HepG2 (cell line): Measurements from ENCODE around the gene SCRG1. TPM values are rescaled to one million over a fixed set of nuclear protein-coding genes. Genes with fewer than 3 reads are reported as not detected.
A peak's percentile ranks its signal among the peaks of the same experiment; 100 is the strongest.

Source experiments
- AGO2 ChIP-seq: fragments of 200-400 bp; formaldehyde crosslinking; optimal IDR thresholded peaks from 2 replicates; pipeline ENCODE3; 2017; ENCODE audit warnings: mild to moderate bottlenecking, low read depth, low read length, moderate library complexity
- CHD4 ChIP-seq: fragments of 200-600 bp; sonication (generic); IDR thresholded peaks from 2 replicates; pipeline ENCODE4 v1.7.0; 2017; ENCODE audit warnings: mild to moderate bottlenecking, low read length, borderline replicate concordance
- HNF4G ChIP-seq, 2 experiments: sonication (generic) in 1 of 2; formaldehyde crosslinking in 1 of 2; IDR thresholded peaks; 2 replicates each; pipeline versions ENCODE4 v1.4.0 to v1.6.1; 2011 to 2020; ENCODE audit warnings: borderline replicate concordance in 2 of 2, low read depth in 2 of 2, mild to moderate bottlenecking in 2 of 2, low read length in 1 of 2, missing genetic modification reagents in 1 of 2, moderate library complexity in 1 of 2
- KDM5A ChIP-seq: fragments of 200-600 bp; sonication (generic); IDR thresholded peaks from 2 replicates; pipeline ENCODE4 v1.7.0; 2018; ENCODE audit warnings: antibody characterized with exemption, mild to moderate bottlenecking, low read length, borderline replicate concordance
- SIX4 ChIP-seq: sonication (generic); formaldehyde crosslinking; IDR thresholded peaks from 2 replicates; pipeline ENCODE4 v1.4.0; 2020; ENCODE audit warnings: missing genetic modification reagents
- SMAD1 ChIP-seq: sonication (generic); formaldehyde crosslinking; IDR thresholded peaks from 2 replicates; pipeline ENCODE4 v1.4.0; 2020; ENCODE audit warnings: missing genetic modification reagents, low read depth, mild to moderate bottlenecking, borderline replicate concordance
- YEATS4 ChIP-seq: sonication (generic); formaldehyde crosslinking; IDR thresholded peaks from 2 replicates; pipeline ENCODE4 v1.4.0; 2020; ENCODE audit warnings: missing genetic modification reagents, borderline replicate concordance
- ZEB1 ChIP-seq: IDR thresholded peaks from 2 replicates; pipeline ENCODE4 v1.6.1; 2012; ENCODE audit warnings: mild to moderate bottlenecking, low read depth, inconsistent platforms; ENCODE audit not compliant: insufficient replicate concordance
- ZFYVE20 ChIP-seq: sonication (generic); formaldehyde crosslinking; IDR thresholded peaks from 2 replicates; pipeline ENCODE4 v1.8.0; 2023; ENCODE audit warnings: low read depth, mild to moderate bottlenecking, moderate library complexity, missing genetic modification reagents, borderline replicate concordance
- ZNF17 ChIP-seq: sonication (generic); formaldehyde crosslinking; IDR thresholded peaks from 2 replicates; pipeline ENCODE4 v1.5.0; 2020; ENCODE audit warnings: mild to moderate bottlenecking, missing genetic modification reagents
- ZNF326 ChIP-seq: sonication (generic); formaldehyde crosslinking; IDR thresholded peaks from 2 replicates; pipeline ENCODE4 v1.4.0; 2020; ENCODE audit warnings: missing genetic modification reagents, borderline replicate concordance
- ZNF354B ChIP-seq: sonication (generic); formaldehyde crosslinking; IDR thresholded peaks from 2 replicates; pipeline ENCODE4 v1.8.0; 2022; ENCODE audit warnings: mild to moderate bottlenecking, missing genetic modification reagents
- ZNF383 ChIP-seq: sonication (generic); formaldehyde crosslinking; IDR thresholded peaks from 2 replicates; pipeline ENCODE4 v1.4.0; 2020; ENCODE audit warnings: missing genetic modification reagents, mild to moderate bottlenecking, borderline replicate concordance
- ZNF550 ChIP-seq: sonication (generic); formaldehyde crosslinking; IDR thresholded peaks from 2 replicates; pipeline ENCODE4 v1.4.0; 2020; ENCODE audit warnings: mild to moderate bottlenecking, missing genetic modification reagents, borderline replicate concordance
- ZNF556 ChIP-seq: sonication (generic); formaldehyde crosslinking; IDR thresholded peaks from 2 replicates; pipeline ENCODE4 v1.4.0; 2020; ENCODE audit warnings: mild to moderate bottlenecking, missing genetic modification reagents, borderline replicate concordance
- ZNF567 ChIP-seq: sonication (generic); formaldehyde crosslinking; IDR thresholded peaks from 2 replicates; pipeline ENCODE4 v1.8.1; 2023; ENCODE audit warnings: mild to moderate bottlenecking, missing genetic modification reagents, borderline replicate concordance
- ZNF652 ChIP-seq: IDR thresholded peaks from 2 replicates; pipeline ENCODE4 v1.6.1; 2016; ENCODE audit warnings: low read depth, borderline replicate concordance
- ZNF746 ChIP-seq: sonication (generic); formaldehyde crosslinking; IDR thresholded peaks from 2 replicates; pipeline ENCODE4 v1.8.0; 2022; ENCODE audit warnings: mild to moderate bottlenecking, missing genetic modification reagents
- polyA plus RNA-seq, 8 experiments: library from polyadenylated mRNA; depleted of rRNA in 3 of 8; stranded (reverse) in 7 of 8; unstranded in 1 of 8; fragments of >200 nt; fragmentation: Illumina TruSeq in 4 of 8; extraction: Trizol in 4 of 8; gene quantifications; 2 replicates each; pipeline versions ENCODE4 v1.2.1 to v1.2.3, GENCODE V29; 2011 to 2016; ENCODE audit warnings: low read depth in 4 of 8, missing spikeins in 1 of 8, mixed read lengths in 1 of 8; ENCODE audit not compliant: insufficient read depth in 1 of 8
- total RNA-seq, 5 experiments: library from RNA; depleted of rRNA; stranded (reverse); fragments of >200 nt; fragmentation: Illumina TruSeq; extraction: Trizol; gene quantifications; 2 replicates each; pipeline ENCODE4 v1.2.3, GENCODE V29; 2016; ENCODE audit warnings: low read depth in 1 of 5
- TF ChIP-seq, protein P1 (sequence below): sonication (generic); formaldehyde crosslinking; IDR thresholded peaks from 2 replicates; pipeline ENCODE4 v1.4.0; 2020; ENCODE audit warnings: missing genetic modification reagents, borderline replicate concordance
- TF ChIP-seq, protein P2 (sequence below): IDR thresholded peaks from 2 replicates; pipeline ENCODE4 v1.6.1; 2016; ENCODE audit warnings: missing compliant biosample characterization, missing genetic modification reagents, borderline replicate concordance
- TF ChIP-seq, protein P3 (sequence below): sonication (generic); formaldehyde crosslinking; IDR thresholded peaks from 2 replicates; pipeline ENCODE4 v1.4.0; 2020; ENCODE audit warnings: mild to moderate bottlenecking, missing genetic modification reagents
- TF ChIP-seq, protein P4 (sequence below): IDR thresholded peaks from 2 replicates; pipeline ENCODE4 v1.6.1; 2016; ENCODE audit warnings: missing genetic modification reagents, missing compliant biosample characterization

Gene SCRG1
- total and polyA plus RNA-seq, 2 of the 13 experiments (the other 11 are each of a cell fraction or from before 2014, with no cell fraction given), result not detected

DNA sequence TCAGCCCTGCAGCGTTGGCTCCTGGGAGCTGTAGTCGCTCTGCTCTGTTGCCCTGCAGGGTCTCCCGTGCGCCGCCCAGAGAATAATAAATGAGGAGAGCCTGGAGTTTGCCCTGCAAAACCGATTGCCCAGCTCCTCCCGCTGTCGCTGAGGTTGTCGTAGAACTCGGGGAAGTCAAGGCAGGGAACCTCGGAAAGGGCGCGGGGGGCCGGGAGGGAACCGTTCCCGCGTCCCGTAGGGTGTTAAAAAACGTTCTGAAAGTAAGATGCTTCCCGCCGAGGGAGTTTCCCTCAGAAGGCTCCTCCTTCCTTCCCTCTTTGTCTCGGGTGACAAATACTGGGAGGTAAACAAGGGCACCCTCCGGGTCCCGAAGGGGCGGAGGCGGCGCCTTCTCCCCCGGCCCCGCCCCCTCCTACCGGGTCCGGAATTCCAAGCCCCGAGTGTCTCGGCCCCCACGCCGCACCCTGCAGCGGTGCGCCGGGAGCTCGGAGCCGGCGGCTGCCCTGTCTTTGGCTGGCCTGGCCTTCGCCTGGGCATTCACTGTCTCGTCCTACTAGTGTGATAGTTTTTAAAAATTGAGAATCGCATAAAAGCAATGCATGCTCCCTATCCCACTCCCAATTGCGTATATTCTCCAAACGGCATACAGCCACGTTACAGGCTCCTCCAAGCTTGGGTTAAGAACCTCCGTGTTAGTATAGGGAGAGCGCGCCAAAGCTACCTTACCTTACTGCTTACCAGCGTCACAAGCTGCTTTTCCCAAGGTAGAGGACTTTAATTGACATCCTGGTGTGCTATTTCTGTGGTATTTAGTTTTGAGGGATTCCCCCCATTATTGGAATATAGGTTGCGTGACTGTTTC, 63.8 kb downstream of the SCRG1 start (continued):
- TF ChIP-seq ZNF556 (CRISPR knock-in tag), result no peak
- TF ChIP-seq ZEB1, result no peak
- peak; percentile 15; the same call in 1 of the 2 replicates for TF ChIP-seq HNF4G (IDR thresholded peaks at IDR 0.05; ENCODE audit: borderline replicate concordance, low read depth, low read length)
- no peak for TF ChIP-seq HNF4G (CRISPR knock-in tag; IDR thresholded peaks at IDR 0.05; ENCODE audit: borderline replicate concordance, low read depth)
- TF ChIP-seq, protein P1, sequence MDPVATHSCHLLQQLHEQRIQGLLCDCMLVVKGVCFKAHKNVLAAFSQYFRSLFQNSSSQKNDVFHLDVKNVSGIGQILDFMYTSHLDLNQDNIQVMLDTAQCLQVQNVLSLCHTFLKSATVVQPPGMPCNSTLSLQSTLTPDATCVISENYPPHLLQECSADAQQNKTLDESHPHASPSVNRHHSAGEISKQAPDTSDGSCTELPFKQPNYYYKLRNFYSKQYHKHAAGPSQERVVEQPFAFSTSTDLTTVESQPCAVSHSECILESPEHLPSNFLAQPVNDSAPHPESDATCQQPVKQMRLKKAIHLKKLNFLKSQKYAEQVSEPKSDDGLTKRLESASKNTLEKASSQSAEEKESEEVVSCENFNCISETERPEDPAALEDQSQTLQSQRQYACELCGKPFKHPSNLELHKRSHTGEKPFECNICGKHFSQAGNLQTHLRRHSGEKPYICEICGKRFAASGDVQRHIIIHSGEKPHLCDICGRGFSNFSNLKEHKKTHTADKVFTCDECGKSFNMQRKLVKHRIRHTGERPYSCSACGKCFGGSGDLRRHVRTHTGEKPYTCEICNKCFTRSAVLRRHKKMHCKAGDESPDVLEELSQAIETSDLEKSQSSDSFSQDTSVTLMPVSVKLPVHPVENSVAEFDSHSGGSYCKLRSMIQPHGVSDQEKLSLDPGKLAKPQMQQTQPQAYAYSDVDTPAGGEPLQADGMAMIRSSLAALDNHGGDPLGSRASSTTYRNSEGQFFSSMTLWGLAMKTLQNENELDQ (CRISPR knock-in tag), result no peak
- no peak for TF ChIP-seq ZNF567 (CRISPR knock-in tag)
- TF ChIP-seq ZNF17 (CRISPR knock-in tag), result no peak
- TF ChIP-seq ZNF746 (CRISPR knock-in tag), result no peak
- TF ChIP-seq ZNF550 (CRISPR knock-in tag), result no peak
- TF ChIP-seq, protein P2, sequence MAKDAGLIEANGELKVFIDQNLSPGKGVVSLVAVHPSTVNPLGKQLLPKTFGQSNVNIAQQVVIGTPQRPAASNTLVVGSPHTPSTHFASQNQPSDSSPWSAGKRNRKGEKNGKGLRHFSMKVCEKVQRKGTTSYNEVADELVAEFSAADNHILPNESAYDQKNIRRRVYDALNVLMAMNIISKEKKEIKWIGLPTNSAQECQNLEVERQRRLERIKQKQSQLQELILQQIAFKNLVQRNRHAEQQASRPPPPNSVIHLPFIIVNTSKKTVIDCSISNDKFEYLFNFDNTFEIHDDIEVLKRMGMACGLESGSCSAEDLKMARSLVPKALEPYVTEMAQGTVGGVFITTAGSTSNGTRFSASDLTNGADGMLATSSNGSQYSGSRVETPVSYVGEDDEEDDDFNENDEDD, result no peak
- TF ChIP-seq AGO2, result peak; percentile 76
- TF ChIP-seq SIX4 (CRISPR knock-in tag), result no peak
- no peak; the same call in 1 of the 2 replicates for TF ChIP-seq YEATS4 (CRISPR knock-in tag)
- no peak for TF ChIP-seq ZNF652
- TF ChIP-seq ZFYVE20 (CRISPR knock-in tag), result no peak
- TF ChIP-seq ZNF383 (CRISPR knock-in tag), result no peak
- no peak for TF ChIP-seq ZNF354B
- TF ChIP-seq, protein P3, sequence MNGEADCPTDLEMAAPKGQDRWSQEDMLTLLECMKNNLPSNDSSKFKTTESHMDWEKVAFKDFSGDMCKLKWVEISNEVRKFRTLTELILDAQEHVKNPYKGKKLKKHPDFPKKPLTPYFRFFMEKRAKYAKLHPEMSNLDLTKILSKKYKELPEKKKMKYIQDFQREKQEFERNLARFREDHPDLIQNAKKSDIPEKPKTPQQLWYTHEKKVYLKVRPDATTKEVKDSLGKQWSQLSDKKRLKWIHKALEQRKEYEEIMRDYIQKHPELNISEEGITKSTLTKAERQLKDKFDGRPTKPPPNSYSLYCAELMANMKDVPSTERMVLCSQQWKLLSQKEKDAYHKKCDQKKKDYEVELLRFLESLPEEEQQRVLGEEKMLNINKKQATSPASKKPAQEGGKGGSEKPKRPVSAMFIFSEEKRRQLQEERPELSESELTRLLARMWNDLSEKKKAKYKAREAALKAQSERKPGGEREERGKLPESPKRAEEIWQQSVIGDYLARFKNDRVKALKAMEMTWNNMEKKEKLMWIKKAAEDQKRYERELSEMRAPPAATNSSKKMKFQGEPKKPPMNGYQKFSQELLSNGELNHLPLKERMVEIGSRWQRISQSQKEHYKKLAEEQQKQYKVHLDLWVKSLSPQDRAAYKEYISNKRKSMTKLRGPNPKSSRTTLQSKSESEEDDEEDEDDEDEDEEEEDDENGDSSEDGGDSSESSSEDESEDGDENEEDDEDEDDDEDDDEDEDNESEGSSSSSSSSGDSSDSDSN (CRISPR knock-in tag), result peak; percentile 43; the same call in 1 of the 2 replicates
- TF ChIP-seq KDM5A, result peak; percentile 59; the same call in 1 of the 2 replicates
- TF ChIP-seq, protein P4, sequence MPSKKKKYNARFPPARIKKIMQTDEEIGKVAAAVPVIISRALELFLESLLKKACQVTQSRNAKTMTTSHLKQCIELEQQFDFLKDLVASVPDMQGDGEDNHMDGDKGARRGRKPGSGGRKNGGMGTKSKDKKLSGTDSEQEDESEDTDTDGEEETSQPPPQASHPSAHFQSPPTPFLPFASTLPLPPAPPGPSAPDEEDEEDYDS, result no peak; the same call in 1 of the 2 replicates
- no peak for TF ChIP-seq ZNF326 (CRISPR knock-in tag)
- no peak for TF ChIP-seq CHD4
- no peak for TF ChIP-seq SMAD1 (CRISPR knock-in tag)
